ENCODE data around the gene CFAP20DC. TPM values are rescaled to one million over a fixed set of nuclear protein-coding genes. Genes with fewer than 3 reads are reported as not detected.

The CFAP20DC gene
- total RNA-seq, 1 donor from 2014 or later = 1.4 TPM

GRCh38 chr3:58840949-58841348 lies 208.9 kb downstream of the CFAP20DC start:
- Mint-ChIP-seq H3K4me3 (ENCODE audit: unreplicated experiment) (no peak overlapping the region), H3K36me3 (ENCODE audit: unreplicated experiment) (peaks cover 3% of the 10 kb centered on the region), H3K4me1 (ENCODE audit: unreplicated experiment) (peaks cover 1% of the 10 kb centered on the region), H3K9me3 (ENCODE audit: unreplicated experiment) (no peaks in the 10 kb centered on the region), H3K27me3 (ENCODE audit: unreplicated experiment) (no peaks in the 10 kb centered on the region), H3K27ac (ENCODE audit: unreplicated experiment) (no peak overlapping the region)
- DNase-seq (ENCODE audit: extremely low spot score, unreplicated experiment) = no peak
- TF ChIP-seq CTCF (IDR thresholded peaks at IDR 0.05) = no peak

- Mint-ChIP-seq H3K9me3 (ENCODE audit: unreplicated experiment) (no peaks in the 10 kb centered on the region), H3K36me3 (ENCODE audit: unreplicated experiment) (peaks cover 3% of the 10 kb centered on the region), H3K27ac (ENCODE audit: unreplicated experiment) (no peak overlapping the region), H3K4me1 (ENCODE audit: unreplicated experiment) (peaks cover 6% of the 10 kb centered on the region), H3K4me3 (ENCODE audit: unreplicated experiment) (no peak overlapping the region), H3K27me3 (ENCODE audit: unreplicated experiment) (no peaks in the 10 kb centered on the region)
- TF ChIP-seq CTCF (IDR thresholded peaks at IDR 0.05) = no peak
- no peak for DNase-seq (ENCODE audit: extremely low spot score, unreplicated experiment)
These were observed 209.9 kb downstream of the CFAP20DC start for GRCh38 chr3:58839964-58840363.

- Mint-ChIP-seq H3K27ac (ENCODE audit: unreplicated experiment) (no peak overlapping the region), H3K4me3 (ENCODE audit: unreplicated experiment) (no peak overlapping the region), H3K4me1 (ENCODE audit: unreplicated experiment) (peaks cover 8% of the 10 kb centered on the region), H3K9me3 (ENCODE audit: unreplicated experiment) (no peaks in the 10 kb centered on the region), H3K27me3 (ENCODE audit: unreplicated experiment) (no peaks in the 10 kb centered on the region), H3K36me3 (ENCODE audit: unreplicated experiment) (peaks cover 3% of the 10 kb centered on the region)
- DNase-seq (ENCODE audit: extremely low spot score, unreplicated experiment) = no peak
- TF ChIP-seq CTCF (IDR thresholded peaks at IDR 0.05) = no peak
These were observed 210.6 kb downstream of the CFAP20DC start for GRCh38 chr3:58839187-58839586.

GRCh38 chr3:58837856-58838255 lies 212.0 kb downstream of the CFAP20DC start:
- Mint-ChIP-seq H3K9me3 (ENCODE audit: unreplicated experiment) (no peaks in the 10 kb centered on the region), H3K27me3 (ENCODE audit: unreplicated experiment) (no peaks in the 10 kb centered on the region), H3K4me1 (ENCODE audit: unreplicated experiment) (peaks cover 13% of the 10 kb centered on the region), H3K4me3 (ENCODE audit: unreplicated experiment) (no peak overlapping the region), H3K36me3 (ENCODE audit: unreplicated experiment) (peaks cover 3% of the 10 kb centered on the region), H3K27ac (ENCODE audit: unreplicated experiment) (no peak overlapping the region)
- no peak for DNase-seq (ENCODE audit: extremely low spot score, unreplicated experiment)
- no peak for TF ChIP-seq CTCF (IDR thresholded peaks at IDR 0.05)

- H3K27me3 Mint-ChIP-seq (ENCODE audit: unreplicated experiment) = no peaks in the 10 kb centered on the region
- H3K4me3 Mint-ChIP-seq (ENCODE audit: unreplicated experiment) = no peak overlapping the region
- H3K4me1 Mint-ChIP-seq (ENCODE audit: unreplicated experiment) = peaks cover 13% of the 10 kb centered on the region
- H3K9me3 Mint-ChIP-seq (ENCODE audit: unreplicated experiment) = no peaks in the 10 kb centered on the region
- DNase-seq (ENCODE audit: extremely low spot score, unreplicated experiment) = no peak
- H3K36me3 Mint-ChIP-seq (ENCODE audit: unreplicated experiment) = peaks cover 3% of the 10 kb centered on the region
- no peak overlapping the region for H3K27ac Mint-ChIP-seq (ENCODE audit: unreplicated experiment)
- TF ChIP-seq CTCF (IDR thresholded peaks at IDR 0.05) = no peak
These were observed 212.5 kb downstream of the CFAP20DC start for GRCh38 chr3:58837141-58837843.
